Keratinocyte (primary cell): ENCODE measurements around the gene TMCC1.

Experiments used
- CTCF ChIP-seq, 3 experiments: IDR thresholded peaks in 1 of 3; conservative IDR thresholded peaks in 1 of 3; optimal IDR thresholded peaks in 1 of 3; 2 replicates in 2 of 3; 3 replicates in 1 of 3; pipeline versions ENCODE3 to v1.5.1; 2011; ENCODE audit warnings: low read length in 3 of 3, mild to moderate bottlenecking in 3 of 3, moderate library complexity in 2 of 3, control low read depth in 1 of 3, inconsistent platforms in 1 of 3; ENCODE audit not compliant: insufficient read depth in 2 of 3; ENCODE audit errors: extremely low read depth in 1 of 3
- EZH2 ChIP-seq: IDR thresholded peaks from one replicate; pipeline ENCODE4 v1.6.1; 2012; ENCODE audit warnings: inconsistent platforms, mild to moderate bottlenecking, low read length, moderate library complexity

- TF ChIP-seq CTCF (optimal IDR thresholded peaks at IDR 0.05 in 1 of 3, IDR thresholded peaks at IDR 0.05 in 1 of 3, conservative IDR thresholded peaks at IDR 0.05 in 1 of 3; ENCODE audit: extremely low read depth in 1 of 3, insufficient read depth in 2 of 3, low read length in 3 of 3), result no peak
- no peak for TF ChIP-seq EZH2
These were observed 25.8 kb upstream of the TMCC1 start for GRCh38 chr3:129919357-129919756.
